Prostate gland (tissue), 2 donors: ENCODE data around the gene NXPH4. TPM values are rescaled to one million over a fixed set of nuclear protein-coding genes. Genes with fewer than 3 reads are reported as not detected.

Experiments
- DNase-seq: peaks from one replicate; pipeline ENCODE4 v3.0.0-alpha.2; 2019; ENCODE audit warnings: low spot score
- H3K27ac ChIP-seq, 2 donors: fragments of 200-600 bp; sonication (generic); 2 replicates each; pipeline ENCODE4 v1.5.1; 2017 to 2019
- H3K27me3 ChIP-seq: fragments of 200-600 bp; sonication (generic); replicated peaks from 2 replicates; pipeline ENCODE4 v1.5.1; 2019; ENCODE audit not compliant: insufficient read depth
- H3K36me3 ChIP-seq, 2 donors: fragments of 200-600 bp; sonication (generic); 1 replicate in 1 of 2; 2 replicates in 1 of 2; pipeline versions ENCODE4 v1.5.1 to v1.8.1; 2017 to 2019
- H3K4me1 ChIP-seq: fragments of 200-600 bp; sonication (generic); replicated peaks from 2 replicates; pipeline ENCODE4 v1.5.1; 2019
- H3K4me3 ChIP-seq, 2 donors: fragments of 200-600 bp; sonication (generic); 2 replicates each; pipeline ENCODE4 v1.5.1; 2017 to 2019
- H3K9me3 ChIP-seq: fragments of 200-600 bp; sonication (generic); 2 replicates; pipeline ENCODE4 v1.5.1; 2017
- CTCF ChIP-seq, 4 experiments: fragments of 200-600 bp in 2 of 4; fragments of 450-650 bp in 2 of 4; sonication (generic) in 2 of 4; IDR thresholded peaks; 1 replicate in 3 of 4; 2 replicates in 1 of 4; pipeline ENCODE4 v1.5.1; 2016 to 2019; ENCODE audit warnings: antibody characterized with exemption in 4 of 4, mild to moderate bottlenecking in 2 of 4, moderate library complexity in 2 of 4
- POLR2A ChIP-seq: fragments of 450-650 bp; IDR thresholded peaks from one replicate; pipeline ENCODE4 v1.6.1; 2016; ENCODE audit warnings: antibody characterized with exemption, mild to moderate bottlenecking
- POLR2AphosphoS5 ChIP-seq: sonication (generic); formaldehyde crosslinking; IDR thresholded peaks from one replicate; pipeline ENCODE4 v1.6.1; 2017; ENCODE audit warnings: antibody characterized with exemption
- WGBS: methylation state at CpG from one replicate; pipeline ENCODE4 v1.1.5; 2018; 5-methylcytosine and 5-hydroxymethylcytosine counted together
- intact Hi-C: fragments of 100-400 bp; cut with DNase I; formaldehyde crosslinking; loops from one replicate; pipeline ENCODE4 v1.14.2; 2022
- total RNA-seq, 2 donors: library from RNA; depleted of rRNA; stranded (reverse); fragments of >200 nt; gene quantifications; one replicate each; pipeline ENCODE4 v1.1.0, GENCODE V29; 2016

NXPH4 gene
- 10 to 100 TPM; 10.2 to 18.1 TPM for total RNA-seq

GRCh38 chr12:57216014-57216911 is at the start of gene NXPH4:
Gene NXPH4, plus strand, starts transcription at chr12:57216794. Its CDS starts 176 bp downstream, at chr12:57216970.
- H3K4me1 ChIP-seq, result peaks cover 20% of the 10 kb centered on the region
- no peaks in the 10 kb centered on the region for H3K9me3 ChIP-seq
- TF ChIP-seq POLR2AphosphoS5 (no peak), POLR2A (no peak), CTCF (IDR thresholded peaks at IDR 0.05) (no peak)
- H3K27ac ChIP-seq, result no peak within 1 kb of the TSS
- peaks cover 0 to 4% of the 10 kb centered on the region in 2 donors for H3K36me3 ChIP-seq
- peak; percentile 33 for DNase-seq
- H3K4me3 ChIP-seq, result peak within 1 kb of the TSS; percentile 38 to 50
- 2% methylated on average over 51 of the region's 102 CpGs for WGBS
- intact Hi-C loops, result no loop called here
- peaks cover 2% of the 10 kb centered on the region for H3K27me3 ChIP-seq

GRCh38 chr12:57166971-57167371 is 49.6 kb upstream of the NXPH4 start:
- intact Hi-C loops, result no loop called here
- DNase-seq, result no peak
- H3K36me3 ChIP-seq, result peaks cover 0 to 36% of the 10 kb centered on the region in 2 donors
- WGBS, result 65% methylated on average over 10 of the region's 10 CpGs
- no peaks in the 10 kb centered on the region for H3K27me3 ChIP-seq
- no peak overlapping the region for H3K27ac ChIP-seq
- TF ChIP-seq CTCF (IDR thresholded peaks at IDR 0.05) (no peak), POLR2A (no peak), POLR2AphosphoS5 (no peak)
- no peaks in the 10 kb centered on the region for H3K9me3 ChIP-seq
- H3K4me1 ChIP-seq, result no peaks in the 10 kb centered on the region
- no peak overlapping the region for H3K4me3 ChIP-seq

- no peaks in the 10 kb centered on the region for H3K4me1 ChIP-seq
- H3K27me3 ChIP-seq, result no peaks in the 10 kb centered on the region
- H3K27ac ChIP-seq, result no peak overlapping the region
- intact Hi-C loops, result no loop called here
- 85% methylated on average over 10 of the region's 10 CpGs for WGBS
- peaks cover 0 to 26% of the 10 kb centered on the region in 2 donors for H3K36me3 ChIP-seq
- DNase-seq, result no peak
- H3K9me3 ChIP-seq, result no peaks in the 10 kb centered on the region
- H3K4me3 ChIP-seq, result no peak overlapping the region
- no peak for TF ChIP-seq POLR2AphosphoS5
- no peak for TF ChIP-seq CTCF (IDR thresholded peaks at IDR 0.05)
- TF ChIP-seq POLR2A, result no peak
These were observed 48.5 kb upstream of the NXPH4 start for GRCh38 chr12:57168058-57168457.

- Histone ChIP-seq H3K4me3 (no peak overlapping the region), H3K36me3 (peaks cover 0 to 26% of the 10 kb centered on the region in 2 donors), H3K27me3 (no peaks in the 10 kb centered on the region), H3K4me1 (no peaks in the 10 kb centered on the region), H3K9me3 (no peaks in the 10 kb centered on the region), H3K27ac (no peak overlapping the region)
- intact Hi-C loops, result no loop called here
- 87% methylated on average over 23 of the region's 23 CpGs for WGBS
- TF ChIP-seq CTCF (IDR thresholded peaks at IDR 0.05) (no peak), POLR2AphosphoS5 (no peak), POLR2A (no peak)
- no peak for DNase-seq
These were observed 47.4 kb upstream of the NXPH4 start for GRCh38 chr12:57169046-57169795.
